Measurements from ENCODE around the gene SLC12A4.
A peak's percentile ranks its signal among the peaks of the same experiment; 100 is the strongest.

SLC12A4 gene

DNA sequence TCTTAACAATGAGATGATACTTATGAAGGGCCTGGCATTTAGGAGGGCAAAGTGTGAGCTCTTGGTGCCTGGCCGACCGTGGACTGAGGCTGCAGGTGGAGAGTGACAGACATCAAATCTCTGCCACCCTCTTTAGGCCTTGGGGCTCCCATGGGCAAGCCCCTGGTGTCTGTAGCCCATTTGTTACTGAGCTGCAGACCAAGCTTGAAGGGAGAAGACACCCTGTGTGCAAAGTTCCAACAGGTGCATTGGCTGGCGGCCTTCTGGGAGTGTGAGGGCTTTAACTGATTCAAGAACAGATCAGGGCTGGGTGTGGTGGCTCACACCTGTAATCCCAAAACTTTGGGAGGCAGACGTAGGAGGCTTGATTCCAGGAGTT, 36.0 kb downstream of the SLC12A4 start:
- Mint-ChIP-seq H3K36me3 (peaks cover 91% of the 10 kb centered on the region), H3K27ac (peak overlapping the region; percentile 79)
- no peak for ATAC-seq

DNA sequence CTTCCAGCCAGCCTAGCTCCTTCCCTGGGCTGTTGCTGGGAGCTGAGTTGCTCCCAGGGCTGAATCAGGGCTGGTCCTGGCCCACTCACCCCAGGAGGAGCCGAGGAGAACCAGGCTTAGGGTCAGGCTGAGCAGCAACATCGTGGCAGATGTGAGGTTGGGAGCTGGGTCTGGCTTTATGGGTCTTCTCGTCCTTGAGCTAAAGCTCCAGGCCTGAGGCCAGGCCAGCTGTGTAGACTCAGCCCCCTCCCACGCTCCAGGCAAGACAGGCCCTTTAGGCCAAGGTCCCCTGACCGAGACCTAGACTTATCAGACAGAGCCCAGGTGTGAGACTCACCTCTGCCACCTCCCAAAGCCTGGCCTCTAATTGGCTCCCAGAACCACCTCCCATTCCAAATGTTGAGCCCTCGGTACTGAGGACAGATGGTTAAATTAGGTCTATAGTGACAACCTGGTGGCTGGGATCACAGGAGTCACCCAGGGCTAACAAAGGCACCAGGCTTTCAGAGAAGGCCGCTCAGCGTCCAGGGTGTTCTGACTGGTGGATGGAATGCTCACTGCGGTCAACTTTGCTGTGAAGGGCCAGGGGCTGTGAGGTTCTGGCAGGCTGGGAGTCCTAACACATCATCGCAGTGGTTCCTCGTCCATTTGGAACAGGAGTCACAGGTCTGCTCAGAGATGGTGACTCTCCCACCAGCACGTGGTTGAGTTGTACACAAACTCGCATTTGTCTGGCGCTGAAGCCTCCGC, 36.5 kb downstream of the SLC12A4 start, which contains the start of gene CTRL:
CTRL (minus strand) TSS at position 151 of the 750 bp plus-strand sequence; CDS start at position 141, 10 bp downstream.
- H3K4me3 Mint-ChIP-seq: no peak within 1 kb of the TSS
- H3K36me3 Mint-ChIP-seq: peaks cover 88% of the 10 kb centered on the region
- H3K9me3 Mint-ChIP-seq: no peaks in the 10 kb centered on the region
- DNase-seq (ENCODE audit: low spot score in 2 of 2): no peak
- ATAC-seq: no peak
- H3K27ac Mint-ChIP-seq: peak within 1 kb of the TSS; percentile 79
- peaks cover 35% of the 10 kb centered on the region for H3K4me1 Mint-ChIP-seq

More for the DNA sequence above, 36.0 kb downstream of the SLC12A4 start:
- peaks cover 41% of the 10 kb centered on the region for H3K4me1 Mint-ChIP-seq
- no peak for DNase-seq (ENCODE audit: low spot score in 2 of 2)
- no peak overlapping the region for H3K4me3 Mint-ChIP-seq
- H3K9me3 Mint-ChIP-seq: no peaks in the 10 kb centered on the region

DNA sequence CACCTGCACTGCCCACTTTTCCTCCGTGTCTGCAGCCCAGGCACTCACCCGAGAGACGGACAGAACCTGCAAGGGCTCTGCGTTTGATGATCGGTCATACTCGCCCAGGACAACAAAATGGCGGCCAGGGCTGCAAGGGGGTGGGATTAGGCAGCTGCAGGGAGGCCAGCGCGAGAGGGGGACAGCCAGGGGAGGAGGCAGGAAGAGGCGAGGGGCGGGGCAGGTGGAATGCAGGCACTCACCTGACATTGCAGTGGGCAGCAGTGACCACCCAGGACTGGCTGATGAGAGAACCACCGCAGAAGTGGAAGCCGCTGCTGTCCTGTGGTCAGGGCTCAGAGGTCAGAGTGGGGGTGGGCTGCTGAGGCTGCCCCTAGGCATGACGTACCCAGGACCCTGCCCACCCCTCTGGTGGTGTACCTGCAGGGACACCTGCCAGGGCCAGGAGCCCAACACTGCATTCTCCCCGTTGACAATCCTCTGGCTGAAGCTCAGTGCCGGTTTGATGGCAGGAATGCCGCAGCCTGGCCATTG, 37.7 kb downstream of the SLC12A4 start:
- Mint-ChIP-seq H3K4me1 (peaks cover 29% of the 10 kb centered on the region), H3K4me3 (no peak overlapping the region), H3K36me3 (peaks cover 77% of the 10 kb centered on the region), H3K9me3 (no peaks in the 10 kb centered on the region), H3K27ac (peak overlapping the region; percentile 79)
- ATAC-seq (no peak), DNase-seq (ENCODE audit: low spot score in 2 of 2) (no peak)

DNA sequence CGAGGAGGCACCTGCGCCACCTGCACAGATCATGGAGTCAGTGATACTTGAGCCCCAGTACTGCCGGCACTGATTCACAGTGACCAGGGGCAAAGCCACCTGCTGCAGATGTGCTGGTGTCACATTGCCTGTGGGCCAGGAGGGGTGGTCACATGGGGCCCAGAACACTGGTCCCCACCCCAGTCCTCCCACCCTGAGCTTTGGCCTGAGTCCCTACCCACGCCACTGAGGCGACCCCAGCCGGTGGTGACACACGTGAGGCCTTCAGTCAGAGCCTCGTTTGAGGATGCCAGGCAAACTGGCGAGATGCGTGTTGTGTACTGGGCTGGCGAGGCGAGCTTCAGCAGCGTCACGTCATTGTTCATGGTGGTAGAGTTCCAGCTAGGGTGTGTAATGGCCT, 38.2 kb downstream of the SLC12A4 start:
- DNase-seq (ENCODE audit: low spot score in 2 of 2): no peak
- no peak for ATAC-seq
- H3K27ac Mint-ChIP-seq: peak overlapping the region; percentile 79
- H3K36me3 Mint-ChIP-seq: peaks cover 71% of the 10 kb centered on the region
- no peak overlapping the region for H3K4me3 Mint-ChIP-seq
- peaks cover 24% of the 10 kb centered on the region for H3K4me1 Mint-ChIP-seq
- no peaks in the 10 kb centered on the region for H3K9me3 Mint-ChIP-seq

DNA sequence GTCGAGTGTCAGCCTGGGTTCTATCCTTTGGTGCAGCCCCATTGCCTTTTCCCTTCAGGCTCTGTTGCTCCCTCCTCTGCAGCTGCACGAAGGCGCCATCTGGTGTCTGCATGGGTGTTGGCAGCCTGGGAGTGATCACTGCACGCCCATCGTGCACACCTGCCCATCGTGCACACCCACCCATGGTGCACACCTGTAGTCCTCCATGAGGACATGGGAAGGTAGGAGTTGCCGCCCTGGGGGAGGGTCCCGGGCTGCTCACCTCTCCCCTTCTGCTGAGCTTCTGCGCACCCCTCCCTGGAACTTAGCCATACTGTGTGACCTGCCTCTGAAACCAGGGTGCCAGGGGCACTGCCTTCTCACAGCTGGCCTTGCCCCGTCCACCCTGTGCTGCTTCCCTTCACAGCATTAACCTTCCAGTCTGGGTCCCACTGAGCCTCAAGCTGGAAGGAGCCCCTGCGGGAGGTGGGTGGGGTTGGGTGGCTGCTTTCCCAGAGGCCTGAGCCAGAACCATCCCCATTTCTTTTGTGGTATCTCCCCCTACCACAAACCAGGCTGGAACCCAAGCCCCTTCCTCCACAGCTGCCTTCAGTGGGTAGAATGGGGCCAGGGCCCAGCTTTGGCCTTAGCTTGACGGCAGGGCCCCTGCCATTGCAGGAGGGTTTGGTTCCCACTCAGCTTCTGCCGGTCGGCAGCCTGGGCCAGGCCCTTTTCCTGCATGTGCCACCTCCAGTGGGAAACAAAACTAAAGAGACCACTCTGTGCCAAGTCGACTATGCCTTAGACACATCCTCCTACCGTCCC, 39.7 kb downstream of the SLC12A4 start:
- ATAC-seq (peak; percentile 81), DNase-seq (ENCODE audit: low spot score in 2 of 2) (peak; percentile 64 to 87)
- Mint-ChIP-seq H3K36me3 (peaks cover 57% of the 10 kb centered on the region), H3K4me1 (peaks cover 11% of the 10 kb centered on the region), H3K27ac (peak overlapping the region; percentile 92), H3K9me3 (no peaks in the 10 kb centered on the region), H3K4me3 (no peak overlapping the region)

DNA sequence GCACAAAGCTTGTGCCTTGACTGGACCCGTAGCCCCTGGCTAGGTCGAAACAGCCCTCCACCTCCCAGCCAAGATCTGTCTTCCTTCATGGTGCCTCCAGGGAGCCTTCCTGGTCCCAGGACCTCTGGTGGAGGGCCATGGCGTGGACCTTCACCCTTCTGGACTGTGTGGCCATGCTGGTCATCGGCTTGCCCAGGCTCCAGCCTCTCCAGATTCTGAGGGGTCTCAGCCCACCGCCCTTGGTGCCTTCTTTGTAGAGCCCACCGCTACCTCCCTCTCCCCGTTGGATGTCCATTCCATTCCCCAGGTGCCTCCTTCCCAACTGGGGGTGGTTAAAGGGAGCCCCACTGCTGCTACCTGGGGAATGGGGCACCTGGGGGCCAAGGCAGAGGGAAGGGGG, 40.3 kb downstream of the SLC12A4 start:
- H3K27ac Mint-ChIP-seq: peak overlapping the region; percentile 92
- no peak for ATAC-seq

DNA sequence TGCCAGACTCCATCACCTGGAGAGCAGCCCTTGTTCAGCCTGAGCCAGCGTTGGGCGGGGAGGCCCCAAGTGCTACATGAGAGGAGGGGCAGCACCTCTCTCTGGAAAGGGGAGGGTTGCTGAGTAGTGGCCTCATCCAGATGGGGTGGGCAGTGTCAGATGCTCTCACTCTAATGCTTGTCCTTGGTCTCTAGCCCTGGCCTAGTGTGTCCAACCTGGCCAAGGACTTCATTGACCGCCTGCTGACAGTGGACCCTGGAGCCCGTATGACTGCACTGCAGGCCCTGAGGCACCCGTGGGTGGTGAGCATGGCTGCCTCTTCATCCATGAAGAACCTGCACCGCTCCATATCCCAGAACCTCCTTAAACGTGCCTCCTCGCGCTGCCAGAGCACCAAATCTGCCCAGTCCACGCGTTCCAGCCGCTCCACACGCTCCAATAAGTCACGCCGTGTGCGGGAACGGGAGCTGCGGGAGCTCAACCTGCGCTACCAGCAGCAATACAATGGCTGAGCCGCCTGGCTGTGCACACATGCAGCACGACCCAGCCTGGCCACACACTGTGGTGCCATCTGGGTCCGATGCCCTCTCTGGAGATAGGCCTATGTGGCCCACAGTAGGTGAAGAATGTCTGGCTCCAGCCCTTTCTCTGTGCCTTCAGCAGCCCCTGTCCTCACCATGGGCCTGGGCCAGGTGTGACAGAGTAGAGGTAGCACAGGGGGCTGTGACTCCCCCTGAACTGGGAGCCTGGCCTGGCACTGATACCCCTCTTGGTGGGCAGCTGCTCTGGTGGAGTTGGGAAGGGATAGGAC, 41.1 kb downstream of the SLC12A4 start:
- ATAC-seq (no peak), DNase-seq (ENCODE audit: low spot score in 2 of 2) (no peak)
- Mint-ChIP-seq H3K4me3 (no peak overlapping the region), H3K4me1 (peaks cover 12% of the 10 kb centered on the region), H3K9me3 (no peaks in the 10 kb centered on the region), H3K36me3 (peaks cover 43% of the 10 kb centered on the region), H3K27ac (peak overlapping the region; percentile 86)

More for the DNA sequence above, 40.3 kb downstream of the SLC12A4 start:
- DNase-seq (ENCODE audit: low spot score in 2 of 2): no peak
- H3K4me1 Mint-ChIP-seq: peaks cover 9% of the 10 kb centered on the region
- no peaks in the 10 kb centered on the region for H3K9me3 Mint-ChIP-seq
- no peak overlapping the region for H3K4me3 Mint-ChIP-seq
- H3K36me3 Mint-ChIP-seq: peaks cover 51% of the 10 kb centered on the region

DNA sequence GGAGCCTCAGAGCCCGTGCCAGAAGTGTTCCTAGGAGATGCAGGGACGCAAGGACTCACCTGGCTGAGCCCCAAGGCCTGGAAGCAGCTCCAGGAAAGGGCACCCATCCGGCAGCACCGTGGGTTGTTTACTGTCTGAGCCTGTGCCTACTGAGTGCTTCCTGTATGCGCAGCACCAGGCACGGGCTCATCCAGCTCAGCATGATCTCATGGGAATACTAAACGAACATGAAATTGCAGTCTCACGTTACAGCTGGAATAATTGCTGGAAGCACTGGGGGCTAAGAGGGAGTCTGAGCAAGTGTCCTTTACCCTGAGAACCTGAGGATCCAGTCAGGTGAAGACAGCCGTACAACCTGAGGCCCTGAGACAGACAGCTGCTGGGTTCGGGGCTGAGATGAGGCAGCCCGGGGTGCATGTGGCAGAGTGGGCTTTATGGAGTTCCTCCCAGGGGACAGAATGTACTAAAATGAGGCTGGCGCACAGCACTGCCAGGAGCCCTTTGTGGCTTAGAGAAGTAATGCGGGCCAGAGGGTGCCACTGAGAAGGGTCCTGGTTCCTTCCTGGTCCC, 42.2 kb downstream of the SLC12A4 start:
- no peak overlapping the region for H3K4me3 Mint-ChIP-seq
- H3K4me1 Mint-ChIP-seq: peaks cover 19% of the 10 kb centered on the region
- ATAC-seq: no peak
- no peak for DNase-seq (ENCODE audit: low spot score in 2 of 2)
- H3K9me3 Mint-ChIP-seq: no peaks in the 10 kb centered on the region
- H3K27ac Mint-ChIP-seq: peak overlapping the region; percentile 86
- peaks cover 39% of the 10 kb centered on the region for H3K36me3 Mint-ChIP-seq

DNA sequence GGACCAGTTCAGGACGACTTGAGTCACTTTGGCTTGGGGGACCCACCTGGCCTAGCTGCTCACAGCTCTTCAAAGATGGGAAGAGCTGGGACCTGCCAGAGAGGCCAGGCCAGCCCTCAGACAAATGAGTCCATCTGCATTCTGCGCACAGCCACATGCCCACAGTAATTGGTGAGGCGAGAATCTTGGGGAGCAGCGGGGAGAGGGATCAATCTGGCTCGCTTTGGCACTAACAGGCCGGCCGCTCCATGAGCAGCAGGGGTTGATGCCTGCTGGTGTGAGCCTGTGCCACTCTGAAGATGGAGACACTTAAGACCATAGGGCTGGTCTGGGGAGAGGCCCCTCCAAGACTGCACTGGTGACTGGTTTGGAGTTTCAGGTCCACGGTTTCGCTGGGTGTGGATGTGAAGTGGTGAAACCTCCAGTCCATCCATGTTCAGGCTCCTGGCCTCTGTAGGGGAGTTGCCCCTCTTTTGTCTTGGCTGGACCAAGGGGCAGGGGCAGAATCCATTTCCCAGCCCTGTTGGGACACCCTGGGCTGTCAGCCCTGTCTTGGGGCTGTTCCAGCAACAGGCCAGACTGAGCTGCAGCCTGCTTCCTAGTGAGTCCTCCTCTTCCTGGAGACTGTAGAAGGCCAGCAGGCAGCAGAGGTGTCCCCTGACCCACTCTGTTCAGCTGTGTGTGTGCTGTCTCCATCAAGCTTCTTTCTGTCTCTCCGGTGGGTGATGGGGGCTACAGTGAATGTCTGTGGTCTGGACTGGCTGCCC, 44.1 kb downstream of the SLC12A4 start:
- Mint-ChIP-seq H3K4me3 (no peak overlapping the region), H3K36me3 (peaks cover 24% of the 10 kb centered on the region), H3K27ac (peak overlapping the region; percentile 94), H3K9me3 (no peaks in the 10 kb centered on the region), H3K4me1 (peaks cover 19% of the 10 kb centered on the region)
- ATAC-seq: no peak
- no peak for DNase-seq (ENCODE audit: low spot score in 2 of 2)

DNA sequence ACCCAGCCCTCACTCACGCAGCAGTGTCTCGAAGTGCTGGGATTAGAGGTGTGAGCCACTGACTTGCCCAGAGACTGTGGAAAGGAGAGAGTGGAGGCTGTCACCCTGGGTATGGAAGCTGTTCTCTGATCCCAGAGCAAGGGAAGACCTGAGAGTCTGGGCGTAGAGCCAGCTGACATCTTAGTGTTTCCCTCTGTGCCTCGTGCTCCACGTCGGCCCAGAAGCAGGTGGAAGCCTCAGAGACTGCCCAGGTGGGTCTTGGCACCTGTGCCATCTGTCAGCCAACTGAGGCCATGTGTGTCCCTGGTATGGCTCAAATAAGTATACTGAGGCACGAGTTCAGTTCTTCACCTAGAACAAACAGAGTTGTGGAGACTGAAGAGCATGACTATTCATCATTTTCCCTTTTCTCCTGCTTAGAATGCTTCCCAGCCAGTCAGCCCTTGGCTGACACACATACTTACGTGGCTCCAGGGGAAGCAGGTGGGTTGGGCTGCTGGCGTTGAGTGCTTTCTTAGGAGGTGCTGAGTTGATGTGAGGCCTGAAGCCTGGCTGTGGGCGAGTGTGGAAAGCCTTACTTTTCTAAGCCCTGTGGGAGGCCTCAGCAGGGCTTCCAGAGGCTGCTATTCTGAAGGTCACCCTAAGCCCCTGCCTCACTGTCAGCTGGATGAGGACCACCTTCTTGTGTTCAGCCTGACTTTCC, 44.9 kb downstream of the SLC12A4 start:
- H3K4me1 Mint-ChIP-seq: peaks cover 17% of the 10 kb centered on the region
- no peak for ATAC-seq
- H3K36me3 Mint-ChIP-seq: peaks cover 21% of the 10 kb centered on the region
- H3K9me3 Mint-ChIP-seq: no peaks in the 10 kb centered on the region
- H3K27ac Mint-ChIP-seq: peak overlapping the region; percentile 94
- no peak for DNase-seq (ENCODE audit: low spot score in 2 of 2)
- H3K4me3 Mint-ChIP-seq: no peak overlapping the region

DNA sequence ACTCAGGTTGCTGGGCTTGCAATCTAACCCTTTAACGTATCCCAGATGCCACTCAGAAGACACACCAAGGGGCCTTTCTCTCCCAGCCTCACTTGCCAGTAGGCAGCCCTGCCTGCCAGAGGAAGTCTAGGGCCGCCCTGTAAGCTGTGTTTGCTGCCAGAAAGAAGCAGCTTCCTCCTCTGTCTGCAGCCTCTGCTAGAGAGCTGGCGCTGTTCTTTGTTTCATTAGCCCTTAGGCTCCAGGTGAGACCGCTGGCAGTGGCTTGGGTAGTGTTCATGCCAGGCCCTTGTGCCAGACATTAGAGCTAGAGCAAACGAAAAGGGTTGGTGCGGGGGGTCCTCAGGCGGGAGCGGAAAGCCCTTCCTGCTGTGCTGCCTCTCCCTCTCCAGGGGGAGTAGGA, 45.7 kb downstream of the SLC12A4 start:
- peak overlapping the region; percentile 94 for H3K27ac Mint-ChIP-seq
- H3K9me3 Mint-ChIP-seq: no peaks in the 10 kb centered on the region
- no peak overlapping the region for H3K4me3 Mint-ChIP-seq
- DNase-seq (ENCODE audit: low spot score in 2 of 2): no peak
- peaks cover 12% of the 10 kb centered on the region for H3K36me3 Mint-ChIP-seq
- peaks cover 16% of the 10 kb centered on the region for H3K4me1 Mint-ChIP-seq
- ATAC-seq: no peak

DNA sequence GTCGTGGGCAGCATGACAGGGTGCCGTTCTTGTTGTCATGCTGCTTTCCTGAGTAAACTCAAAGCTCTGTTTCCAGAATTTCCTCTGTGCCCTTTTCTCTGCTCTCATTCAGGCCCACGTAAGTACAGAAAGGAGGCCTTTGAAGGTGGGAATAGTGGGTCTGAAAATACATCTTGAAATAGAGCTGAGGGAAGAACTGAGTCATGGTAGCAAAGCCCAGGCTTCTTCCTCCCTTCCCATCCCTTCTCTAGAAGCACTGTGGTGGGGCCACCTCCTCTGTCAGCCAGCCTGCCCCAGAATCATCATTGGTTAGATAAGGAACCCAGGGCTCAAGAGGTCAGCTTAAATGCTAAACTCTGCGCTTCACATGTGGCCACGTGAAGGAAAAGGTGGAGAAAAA, 46.2 kb downstream of the SLC12A4 start:
- ATAC-seq: no peak
- DNase-seq (ENCODE audit: low spot score in 2 of 2): no peak
- peak overlapping the region; percentile 94 for H3K27ac Mint-ChIP-seq
- H3K9me3 Mint-ChIP-seq: no peaks in the 10 kb centered on the region
- no peak overlapping the region for H3K4me3 Mint-ChIP-seq
- H3K4me1 Mint-ChIP-seq: peaks cover 21% of the 10 kb centered on the region
- H3K36me3 Mint-ChIP-seq: peaks cover 7% of the 10 kb centered on the region

DNA sequence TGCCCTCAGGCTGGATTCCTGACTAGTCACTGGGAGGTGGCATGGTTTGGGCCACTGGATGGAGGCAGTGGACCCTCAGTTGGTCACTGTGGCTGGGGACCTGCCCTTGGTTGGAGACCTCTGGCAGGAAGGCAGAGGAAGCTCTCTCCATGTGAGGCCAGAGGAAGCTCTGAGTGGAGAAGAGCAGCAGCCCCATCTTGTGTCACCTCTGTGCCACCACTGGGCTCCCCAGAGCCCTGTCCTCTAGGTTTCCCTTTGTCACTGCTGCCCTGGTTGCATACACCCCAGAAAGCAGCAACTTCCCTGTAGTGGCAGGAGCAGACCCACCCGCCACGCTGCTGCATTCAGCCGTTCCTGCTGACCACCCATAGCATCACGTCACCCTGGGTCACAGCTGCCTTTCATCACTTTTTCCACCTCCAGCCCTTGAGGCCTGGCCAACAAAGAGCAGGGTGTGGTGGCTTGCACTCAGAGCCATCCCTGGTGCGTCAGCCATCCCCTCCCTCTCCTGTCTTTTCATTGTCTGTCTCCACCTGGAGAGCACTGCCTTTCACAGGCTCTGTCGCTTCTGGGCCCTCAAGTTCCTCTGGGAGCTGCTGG, 48.7 kb downstream of the SLC12A4 start:
- ATAC-seq (no peak), DNase-seq (ENCODE audit: low spot score in 2 of 2) (no peak)
- peaks cover 8% of the 10 kb centered on the region for H3K36me3 Mint-ChIP-seq
- no peak overlapping the region for H3K27ac Mint-ChIP-seq
- peaks cover 39% of the 10 kb centered on the region for H3K4me1 Mint-ChIP-seq
- H3K9me3 Mint-ChIP-seq: no peaks in the 10 kb centered on the region
- H3K4me3 Mint-ChIP-seq: no peak overlapping the region
